Fibroblast of skin of back (primary cell): ENCODE data around the gene HIRIP3.

Experiments
- DNase-seq: peaks from one replicate; pipeline ENCODE4 v3.0.0-alpha.2; 2013

HIRIP3 gene

DNA sequence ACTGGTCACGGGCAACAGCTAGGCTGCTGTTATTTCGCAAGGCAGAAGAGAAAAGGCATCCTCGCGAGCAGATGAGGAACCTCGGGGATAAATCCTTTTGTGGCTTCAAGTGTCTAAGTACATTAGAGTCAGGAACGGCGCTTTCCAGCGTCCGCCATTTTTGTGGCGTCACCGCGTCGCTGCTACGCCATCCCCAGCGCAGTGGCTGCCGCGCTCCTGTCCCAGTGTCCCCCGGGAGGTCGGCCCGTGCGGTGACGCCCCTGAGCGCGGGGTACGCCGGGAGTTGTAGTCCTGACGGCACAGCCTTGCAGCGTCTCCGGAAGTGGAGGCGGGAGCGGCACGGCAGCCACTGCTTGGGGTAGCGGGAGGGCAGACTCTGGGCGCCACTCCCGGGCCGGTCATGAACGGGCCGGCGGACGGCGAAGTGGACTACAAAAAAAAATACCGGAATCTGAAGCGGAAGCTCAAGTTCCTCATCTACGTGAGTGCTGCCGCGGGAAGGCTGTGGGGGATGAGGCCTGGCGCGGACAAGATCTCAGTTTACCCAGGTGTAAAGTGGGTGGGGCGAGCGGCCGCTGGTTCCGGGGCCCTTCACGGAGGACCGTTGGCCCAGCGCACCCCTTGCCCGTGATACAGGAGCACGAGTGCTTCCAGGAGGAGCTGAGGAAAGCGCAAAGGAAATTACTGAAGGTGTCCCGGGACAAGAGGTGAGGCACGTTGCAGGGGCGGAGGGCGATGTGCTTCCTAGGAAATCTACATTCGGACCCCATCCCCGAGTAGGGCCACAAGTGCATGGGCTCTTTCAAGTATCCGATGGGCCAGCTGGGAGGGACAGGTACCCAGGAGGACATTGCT is 721 bp upstream of the HIRIP3 start, which contains the start of gene INO80E:
Gene INO80E (plus strand): TSS at position 331 of the 855 bp plus-strand sequence. CDS start 70 bp downstream, at position 401.
- DNase-seq = peak; percentile 96

DNA sequence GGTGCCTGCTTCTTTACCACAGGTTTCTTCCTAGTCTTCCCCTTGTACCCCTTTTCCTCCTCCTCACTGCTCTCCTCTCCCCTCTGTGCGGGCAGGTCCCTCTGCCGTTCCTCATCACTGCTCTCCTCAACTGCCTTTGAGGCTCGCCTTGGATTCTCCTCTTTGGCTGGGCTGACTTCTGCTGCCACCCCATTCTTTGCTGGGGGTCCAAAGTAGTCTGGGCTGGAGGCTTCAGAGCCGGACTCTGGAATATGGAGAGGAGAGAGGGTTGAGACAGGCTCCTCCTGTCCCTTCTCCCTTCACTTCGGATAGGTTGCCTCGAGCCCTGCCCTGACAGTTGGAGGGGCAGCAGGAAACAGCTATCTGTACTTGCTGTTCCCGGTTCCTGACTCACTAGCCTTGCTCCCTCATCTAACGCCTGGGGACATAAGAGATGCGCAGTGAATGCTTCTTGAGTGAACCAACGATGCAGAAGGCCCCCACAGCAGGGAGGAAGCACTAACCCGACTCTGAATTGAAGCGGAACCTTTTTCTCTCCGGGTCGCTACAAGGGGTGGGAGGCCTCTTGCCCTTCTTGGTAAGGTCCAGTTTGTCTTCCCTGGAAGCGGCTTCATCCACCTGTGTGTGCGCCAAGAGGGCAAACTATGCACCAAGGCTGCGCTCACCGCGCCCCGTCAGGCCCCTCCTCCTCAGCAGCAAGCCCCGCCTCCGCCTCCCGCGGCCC is 655 bp downstream of the HIRIP3 start:
- peak; percentile 75 for DNase-seq

DNA sequence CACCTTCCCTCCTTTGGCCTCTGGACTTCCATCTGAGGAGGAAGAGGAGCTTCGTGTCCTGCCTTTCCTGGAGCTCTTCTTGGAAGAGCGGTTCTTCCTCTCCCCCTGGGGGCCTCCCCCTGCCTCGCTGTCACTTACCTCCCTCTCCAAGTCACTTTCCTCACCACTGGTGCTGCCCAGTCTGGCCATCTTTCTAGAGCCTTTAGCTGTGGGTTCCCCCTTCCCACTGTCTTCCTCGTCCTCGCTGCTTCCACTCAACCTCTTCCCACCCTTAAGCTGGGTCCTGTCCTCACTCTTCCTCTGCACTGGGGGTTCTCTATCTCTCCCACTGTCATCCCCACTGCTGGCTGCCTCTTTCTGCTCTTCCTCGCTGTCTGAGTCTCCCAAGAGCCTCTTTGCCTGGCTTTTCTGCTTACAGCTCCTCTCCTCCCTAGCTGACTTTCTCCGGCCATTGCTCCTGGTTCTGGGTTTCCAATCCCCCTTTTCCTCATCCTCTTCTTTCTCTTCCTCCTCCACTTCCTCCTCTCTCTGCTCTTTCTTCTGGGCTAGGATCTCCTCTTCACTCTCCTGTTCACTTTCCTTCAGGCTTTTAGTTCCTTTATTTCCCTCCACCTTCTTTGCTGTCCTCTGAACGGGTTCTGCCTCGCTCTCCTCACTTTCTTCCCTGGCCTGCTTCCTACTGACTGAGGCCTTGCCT is 1.4 kb downstream of the HIRIP3 start:
- no peak for DNase-seq

DNA sequence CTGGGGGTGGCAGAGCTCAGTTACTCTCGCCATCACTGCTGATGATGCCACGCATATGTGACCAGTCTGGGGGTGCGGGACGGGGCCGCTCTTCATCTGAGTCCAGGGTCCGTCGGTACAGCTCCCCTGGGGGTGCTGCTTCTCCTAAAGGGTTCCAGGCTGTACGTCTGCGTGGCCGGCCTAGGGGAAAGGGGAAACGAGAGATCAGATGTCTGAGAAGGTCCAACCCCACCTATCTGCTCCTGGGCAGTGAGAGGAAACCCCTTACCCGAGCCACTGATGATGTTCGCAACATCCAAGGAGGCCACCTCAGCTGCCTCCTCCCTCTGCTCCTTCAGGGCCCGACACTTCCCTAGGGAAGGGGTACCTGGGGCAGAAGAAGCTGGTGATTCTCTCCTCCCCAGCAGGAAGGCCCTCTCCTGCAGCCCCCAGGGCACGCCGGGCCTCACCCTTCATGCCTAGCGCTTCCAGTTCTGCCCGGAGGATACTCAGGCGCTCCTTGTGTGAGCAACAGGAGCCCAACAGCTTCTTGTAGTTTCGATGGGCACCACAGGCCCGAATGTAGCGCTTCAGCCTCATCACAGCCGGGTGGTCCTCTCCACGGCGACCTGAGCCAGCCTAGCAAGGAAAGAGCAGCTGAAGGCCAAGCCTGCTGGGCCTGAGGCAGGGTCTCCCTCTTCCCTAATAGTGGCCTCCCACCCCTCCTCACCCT is 2.1 kb downstream of the HIRIP3 start:
- DNase-seq = no peak

DNA sequence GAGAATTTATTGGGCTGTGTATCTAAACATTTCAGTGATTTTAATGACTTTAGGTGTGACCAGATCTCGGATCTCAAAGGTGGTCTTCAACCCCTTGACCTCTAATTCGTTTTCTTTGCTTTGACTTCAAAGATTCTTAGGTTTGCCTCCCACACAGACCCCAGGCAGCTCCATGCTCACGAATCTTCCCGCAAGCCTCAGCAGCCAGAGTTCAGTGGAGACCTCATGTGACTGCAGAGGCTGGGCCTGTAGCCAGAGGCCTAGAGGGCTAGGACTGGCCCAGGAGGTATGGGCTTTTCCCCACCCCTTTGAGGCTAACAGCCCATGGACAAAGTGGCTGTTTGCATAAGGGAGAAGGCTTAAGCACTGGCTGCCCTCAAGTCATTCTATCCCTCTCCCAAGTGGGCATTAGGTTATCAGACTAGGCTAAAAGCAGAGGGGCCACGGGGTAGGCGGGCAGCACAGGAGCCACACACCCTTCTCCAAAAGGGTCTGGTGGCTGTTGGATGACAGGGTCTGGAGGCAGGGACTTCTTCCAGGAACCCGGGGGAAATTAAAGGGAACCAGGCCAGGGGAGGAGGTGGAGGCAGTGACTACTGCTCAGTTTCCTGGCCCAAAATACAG is 3.0 kb downstream of the HIRIP3 start:
- no peak for DNase-seq

DNA sequence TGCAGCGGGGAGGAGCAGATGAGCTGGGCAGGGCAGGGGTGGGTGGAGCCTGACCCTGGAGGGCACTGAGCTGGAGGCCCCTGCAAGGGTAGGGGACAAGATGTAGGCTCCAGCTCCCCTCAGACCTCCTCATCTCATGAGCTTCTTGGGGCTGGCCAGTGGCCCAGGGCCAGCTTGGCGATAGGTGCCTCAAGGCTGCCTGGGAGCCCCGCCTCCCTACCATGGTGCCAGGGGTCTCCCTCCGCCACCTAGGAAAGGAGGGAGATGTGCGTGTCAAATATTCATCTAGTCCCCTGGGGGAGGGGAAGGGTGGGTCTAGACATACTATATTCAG is 3.9 kb downstream of the HIRIP3 start:
- DNase-seq = no peak

DNA sequence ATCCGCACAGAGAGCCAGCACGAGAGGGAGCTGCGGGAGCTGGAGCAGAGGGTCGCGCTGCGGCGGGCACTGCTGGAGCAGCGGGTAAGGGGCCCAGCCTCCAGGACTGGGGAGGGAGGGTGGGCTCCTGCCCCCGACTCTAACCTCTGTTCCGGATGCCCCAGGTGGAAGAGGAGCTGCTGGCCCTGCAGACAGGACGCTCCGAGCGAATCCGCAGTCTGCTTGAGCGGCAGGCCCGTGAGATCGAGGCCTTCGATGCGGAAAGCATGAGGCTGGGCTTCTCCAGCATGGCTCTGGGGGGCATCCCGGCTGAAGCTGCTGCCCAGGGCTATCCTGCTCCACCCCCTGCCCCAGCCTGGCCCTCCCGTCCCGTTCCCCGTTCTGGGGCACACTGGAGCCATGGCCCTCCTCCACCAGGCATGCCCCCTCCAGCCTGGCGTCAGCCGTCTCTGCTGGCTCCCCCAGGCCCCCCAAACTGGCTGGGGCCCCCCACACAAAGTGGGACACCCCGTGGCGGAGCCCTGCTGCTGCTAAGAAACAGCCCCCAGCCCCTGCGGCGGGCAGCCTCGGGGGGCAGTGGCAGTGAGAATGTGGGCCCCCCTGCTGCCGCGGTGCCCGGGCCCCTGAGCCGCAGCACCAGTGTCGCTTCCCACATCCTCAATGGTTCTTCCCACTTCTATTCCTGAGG is 4.4 kb downstream of the HIRIP3 start:
- no peak for DNase-seq

DNA sequence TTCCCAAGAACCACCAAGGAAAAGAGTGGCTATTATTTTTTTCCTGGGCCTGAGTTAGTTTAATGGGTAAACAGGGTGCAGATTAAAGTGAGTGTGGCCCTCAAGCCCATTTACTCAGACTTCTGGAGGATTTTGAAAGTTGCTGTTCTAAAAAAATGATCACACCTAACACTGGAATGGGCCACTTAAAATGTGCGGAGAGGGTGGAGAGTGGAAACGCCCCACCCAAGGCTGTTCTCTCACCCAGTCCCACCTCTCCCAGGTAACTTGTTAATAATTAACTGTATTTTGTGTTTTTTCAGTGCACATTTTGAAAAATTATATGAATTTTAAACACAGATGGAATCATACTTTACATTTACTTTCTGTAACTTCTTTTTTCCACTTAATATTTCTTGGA is 5.4 kb downstream of the HIRIP3 start:
- no peak for DNase-seq

DNA sequence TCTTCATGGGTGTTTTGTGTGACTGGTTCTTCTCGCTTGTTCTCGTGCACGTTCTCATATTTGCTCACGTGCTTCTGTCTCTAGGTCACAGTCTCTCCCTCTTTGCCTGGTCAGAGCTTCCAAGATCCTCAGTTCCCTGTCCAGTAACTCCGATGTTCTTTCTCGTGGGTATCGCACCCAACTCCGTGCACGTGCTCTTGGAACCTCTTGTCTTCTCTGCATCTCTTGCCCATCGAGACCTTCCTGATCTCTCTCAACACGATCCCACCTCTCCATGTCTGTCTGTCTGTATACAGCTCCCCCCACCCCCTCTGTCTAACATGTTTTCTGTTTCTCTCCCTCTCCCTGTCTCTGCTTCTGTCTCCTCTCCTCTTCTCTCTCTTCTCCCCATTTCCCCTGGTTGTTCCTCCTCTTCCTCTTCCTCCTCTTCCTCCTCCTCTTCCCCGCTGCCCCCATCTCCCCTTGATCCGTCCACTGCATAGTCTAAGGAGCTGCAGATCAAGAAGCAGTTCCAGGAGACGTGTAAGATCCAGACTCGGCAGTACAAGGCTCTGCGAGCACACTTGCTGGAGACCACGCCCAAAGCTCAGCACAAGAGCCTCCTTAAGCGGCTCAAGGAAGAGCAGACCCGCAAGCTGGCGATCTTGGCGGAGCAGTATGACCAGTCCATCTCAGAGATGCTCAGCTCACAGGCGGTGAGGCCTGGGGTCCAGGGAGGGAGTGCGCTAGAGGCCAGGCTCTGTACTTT is 6.1 kb downstream of the HIRIP3 start:
- DNase-seq = no peak

DNA sequence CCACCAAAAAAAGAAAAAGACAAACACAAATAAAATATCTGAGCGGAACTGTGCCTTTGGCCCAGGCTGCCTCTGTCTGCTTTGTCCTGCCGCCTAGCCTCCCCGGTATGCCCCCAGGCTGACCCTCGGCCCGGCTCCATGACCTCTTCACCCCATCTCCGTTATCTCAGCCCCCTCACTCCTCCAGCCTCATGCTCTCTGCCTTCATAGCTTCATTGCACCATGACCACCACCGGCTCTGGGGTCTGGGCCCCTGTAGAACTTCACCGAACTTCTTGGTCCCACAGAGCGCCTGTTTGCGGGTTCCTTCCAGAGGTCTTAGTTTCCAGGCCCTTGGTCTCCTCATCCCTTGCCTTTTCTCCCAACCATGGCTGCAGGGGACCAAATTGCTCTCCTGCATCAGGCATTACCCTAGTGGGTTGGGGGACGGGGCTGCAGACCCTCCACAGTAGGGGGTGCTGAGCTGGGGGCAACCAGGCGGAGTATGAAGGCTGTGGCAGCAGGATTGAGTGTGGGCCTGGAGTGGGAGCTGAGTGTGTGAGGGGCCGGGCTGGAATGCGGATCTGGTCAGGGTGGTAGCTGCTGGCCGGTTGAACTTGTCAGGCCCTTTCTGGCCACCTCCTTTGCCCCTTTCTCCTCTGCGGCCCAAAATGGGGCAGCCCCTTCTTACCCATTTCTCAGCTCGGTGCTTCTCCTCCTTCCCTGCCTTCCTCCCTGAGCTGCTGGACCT is 6.9 kb downstream of the HIRIP3 start:
- no peak for DNase-seq

DNA sequence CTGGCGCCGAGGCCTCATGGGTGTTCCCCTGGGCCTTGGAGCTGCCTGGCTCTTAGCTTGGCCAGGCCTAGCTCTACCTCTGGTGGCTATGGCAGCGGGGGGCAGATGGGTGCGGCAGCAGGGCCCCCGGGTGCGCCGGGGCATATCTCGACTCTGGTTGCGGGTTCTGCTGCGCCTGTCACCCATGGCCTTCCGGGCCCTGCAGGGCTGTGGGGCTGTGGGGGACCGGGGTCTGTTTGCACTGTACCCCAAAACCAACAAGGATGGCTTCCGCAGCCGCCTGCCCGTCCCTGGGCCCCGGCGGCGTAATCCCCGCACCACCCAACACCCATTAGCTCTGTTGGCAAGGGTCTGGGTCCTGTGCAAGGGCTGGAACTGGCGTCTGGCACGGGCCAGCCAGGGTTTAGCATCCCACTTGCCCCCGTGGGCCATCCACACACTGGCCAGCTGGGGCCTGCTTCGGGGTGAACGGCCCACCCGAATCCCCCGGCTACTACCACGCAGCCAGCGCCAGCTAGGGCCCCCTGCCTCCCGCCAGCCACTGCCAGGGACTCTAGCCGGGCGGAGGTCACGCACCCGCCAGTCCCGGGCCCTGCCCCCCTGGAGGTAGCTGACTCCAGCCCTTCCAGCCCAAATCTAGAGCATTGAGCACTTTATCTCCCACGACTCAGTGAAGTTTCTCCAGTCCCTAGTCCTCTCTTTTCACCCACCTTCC is 7.9 kb downstream of the HIRIP3 start:
- DNase-seq = no peak

DNA sequence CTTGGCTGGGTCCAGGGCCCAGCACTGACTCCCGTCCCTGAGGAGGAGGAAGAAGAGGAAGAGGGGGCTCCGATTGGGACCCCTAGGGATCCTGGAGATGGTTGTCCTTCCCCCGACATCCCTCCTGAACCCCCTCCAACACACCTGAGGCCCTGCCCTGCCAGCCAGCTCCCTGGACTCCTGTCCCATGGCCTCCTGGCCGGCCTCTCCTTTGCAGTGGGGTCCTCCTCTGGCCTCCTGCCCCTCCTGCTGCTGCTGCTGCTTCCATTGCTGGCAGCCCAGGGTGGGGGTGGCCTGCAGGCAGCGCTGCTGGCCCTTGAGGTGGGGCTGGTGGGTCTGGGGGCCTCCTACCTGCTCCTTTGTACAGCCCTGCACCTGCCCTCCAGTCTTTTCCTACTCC is 8.5 kb downstream of the HIRIP3 start:
- DNase-seq = no peak

DNA sequence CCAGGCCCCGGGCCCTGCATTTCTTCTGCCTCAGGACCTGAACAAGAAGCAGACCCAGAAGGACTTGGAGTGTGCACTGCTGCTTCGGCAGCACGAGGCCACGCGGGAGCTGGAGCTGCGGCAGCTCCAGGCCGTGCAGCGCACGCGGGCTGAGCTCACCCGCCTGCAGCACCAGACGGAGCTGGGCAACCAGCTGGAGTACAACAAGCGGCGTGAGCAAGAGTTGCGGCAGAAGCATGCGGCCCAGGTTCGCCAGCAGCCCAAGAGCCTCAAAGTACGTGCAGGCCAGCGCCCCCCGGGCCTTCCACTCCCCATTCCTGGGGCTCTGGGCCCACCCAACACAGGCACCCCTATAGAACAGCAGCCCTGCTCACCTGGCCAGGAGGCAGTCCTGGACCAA is 9.2 kb downstream of the HIRIP3 start:
- DNase-seq = no peak

DNA sequence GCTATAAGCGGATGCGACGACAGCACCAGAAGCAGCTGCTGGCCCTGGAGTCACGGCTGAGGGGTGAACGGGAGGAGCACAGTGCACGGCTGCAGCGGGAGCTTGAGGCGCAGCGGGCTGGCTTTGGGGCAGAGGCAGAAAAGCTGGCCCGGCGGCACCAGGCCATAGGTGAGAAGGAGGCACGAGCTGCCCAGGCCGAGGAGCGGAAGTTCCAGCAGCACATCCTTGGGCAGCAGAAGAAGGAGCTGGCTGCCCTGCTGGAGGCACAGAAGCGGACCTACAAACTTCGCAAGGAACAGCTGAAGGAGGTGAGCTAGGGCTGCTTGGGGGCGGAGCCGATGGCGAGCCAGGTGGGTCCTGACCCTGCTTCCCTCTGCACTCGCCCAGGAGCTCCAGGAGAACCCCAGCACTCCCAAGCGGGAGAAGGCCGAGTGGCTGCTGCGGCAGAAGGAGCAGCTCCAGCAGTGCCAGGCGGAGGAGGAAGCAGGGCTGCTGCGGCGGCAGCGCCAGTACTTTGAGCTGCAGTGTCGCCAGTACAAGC is 10.1 kb downstream of the HIRIP3 start:
- no peak for DNase-seq

DNA sequence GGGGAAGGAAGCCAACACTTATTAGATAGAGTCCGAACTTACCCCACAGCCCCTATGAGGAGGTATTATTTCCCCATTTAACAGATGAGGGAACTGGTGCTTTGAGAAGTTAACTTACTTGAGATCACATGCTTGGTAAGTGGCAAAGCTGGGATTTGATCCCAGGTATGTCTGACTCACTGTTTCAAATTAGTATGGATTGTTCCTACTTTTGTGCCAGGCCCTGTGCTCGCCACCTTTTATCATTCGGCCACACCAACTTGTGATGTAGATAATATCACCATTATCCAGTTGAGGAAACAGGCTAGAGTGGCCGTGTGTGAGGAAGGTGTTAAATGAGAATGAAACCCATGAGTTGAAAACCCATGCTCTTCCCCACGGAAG is 10.7 kb downstream of the HIRIP3 start:
- no peak for DNase-seq

DNA sequence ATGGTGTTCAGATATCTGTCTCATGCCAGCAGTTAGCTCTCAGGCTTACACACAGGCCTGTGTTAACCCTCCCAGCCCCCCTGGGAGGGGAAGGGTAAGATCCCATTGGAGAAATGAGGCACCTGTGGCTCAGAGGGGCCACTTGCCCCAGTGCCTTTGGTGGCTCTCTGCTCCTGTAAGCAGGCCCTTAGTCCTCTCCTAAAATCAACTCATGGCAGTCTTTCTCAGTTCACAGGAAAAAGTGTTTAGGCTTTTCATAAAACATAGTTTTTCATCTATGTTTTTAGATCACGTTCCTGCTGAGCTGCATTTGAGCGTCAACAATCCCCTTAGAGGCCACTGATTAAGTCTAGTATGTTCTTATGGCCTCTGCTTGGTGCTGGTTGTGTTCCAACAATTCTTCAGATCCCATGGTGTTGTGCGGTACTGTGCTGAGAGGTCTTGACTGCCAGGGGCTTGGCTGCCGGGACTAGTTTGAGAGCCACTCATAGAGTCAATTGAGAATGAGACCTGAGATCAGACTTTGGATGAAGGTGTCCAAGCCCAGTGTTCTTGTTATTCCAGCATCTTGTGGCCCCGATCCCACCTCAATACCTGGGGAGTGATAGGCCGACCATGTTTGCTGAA is 11.2 kb downstream of the HIRIP3 start:
- DNase-seq = no peak

DNA sequence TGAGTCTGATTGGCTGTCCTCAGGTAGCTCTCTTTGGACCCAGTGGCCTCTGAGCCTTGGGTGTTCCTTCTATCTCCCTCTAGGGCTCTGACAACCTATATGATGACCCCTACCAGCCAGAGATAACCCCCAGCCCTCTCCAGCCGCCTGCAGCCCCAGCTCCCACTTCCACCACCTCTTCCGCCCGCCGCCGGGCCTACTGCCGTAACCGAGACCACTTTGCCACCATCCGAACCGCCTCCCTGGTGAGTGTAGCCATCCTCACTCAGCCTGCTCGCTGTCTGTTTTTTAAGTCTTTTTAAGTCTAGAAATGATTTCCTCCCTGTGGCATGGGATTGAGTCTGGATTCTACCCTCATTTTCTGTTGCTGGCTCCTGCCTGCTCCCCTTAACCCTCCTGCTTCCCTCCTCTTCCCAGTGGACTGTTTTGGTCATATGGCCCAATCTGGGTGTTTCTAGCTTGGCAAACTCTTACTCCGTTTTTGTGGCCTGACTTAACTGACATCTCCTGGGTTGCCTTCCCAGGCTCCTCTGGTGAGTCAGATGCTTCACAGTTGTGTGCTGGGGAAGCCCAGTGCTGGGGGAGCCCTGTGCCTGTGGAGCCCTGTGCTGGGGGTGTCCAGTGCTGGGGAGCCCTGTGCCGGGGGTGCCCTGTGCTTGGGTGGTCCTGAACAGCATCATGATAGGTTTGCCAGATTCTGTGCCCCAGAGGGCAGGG is 11.8 kb downstream of the HIRIP3 start:
- no peak for DNase-seq
